Astrocyte (in vitro differentiated cells and primary cell): ENCODE measurements around the gene EYA2. TPM values are rescaled to one million over a fixed set of nuclear protein-coding genes. Genes with fewer than 3 reads are reported as not detected.
"Not testable (repeated sequence)": the region's sequence is repeated elsewhere in the genome, so short reads cannot be mapped to it uniquely, and the experiment has no call there.

Experiments
- DNase-seq: peaks from one replicate; pipeline ENCODE4 v3.0.0-alpha.2; 2010; ENCODE audit warnings: low read depth
- FAIRE-seq: peaks from 2 replicates; lab custom pipeline; 2011; peaks lifted over from hg19 to GRCh38; lab: Jason Lieb, UNC
- H2AFZ ChIP-seq: 2 replicates; pipeline ENCODE4 v1.6.0; 2012; ENCODE audit warnings: low read depth, low read length, inconsistent platforms
- H3K27ac ChIP-seq: 2 replicates; pipeline ENCODE4 v1.5.1; 2011; ENCODE audit warnings: low read depth, low read length, inconsistent platforms
- H3K27me3 ChIP-seq: 2 replicates; pipeline ENCODE4 v1.6.0; 2011; ENCODE audit warnings: low read length, inconsistent platforms; ENCODE audit not compliant: insufficient read depth
- H3K36me3 ChIP-seq: 2 replicates; pipeline ENCODE4 v1.5.1; 2011; ENCODE audit warnings: low read length, inconsistent platforms; ENCODE audit not compliant: insufficient read depth
- H3K4me1 ChIP-seq: 2 replicates; pipeline ENCODE4 v1.5.1; 2011; ENCODE audit warnings: low read length, inconsistent platforms; ENCODE audit not compliant: insufficient read depth
- H3K4me2 ChIP-seq: 2 replicates; pipeline ENCODE4 v1.6.0; 2012; ENCODE audit warnings: low read length, inconsistent platforms
- H3K4me3 ChIP-seq: 2 replicates; pipeline ENCODE4 v1.5.1; 2011; ENCODE audit warnings: low read depth, mild to moderate bottlenecking, low read length, inconsistent platforms; ENCODE audit not compliant: insufficient read depth
- H3K79me2 ChIP-seq: 2 replicates; pipeline ENCODE4 v1.6.0; 2012; ENCODE audit warnings: mild to moderate bottlenecking, low read length, inconsistent platforms; ENCODE audit not compliant: insufficient read depth
- H3K9ac ChIP-seq: 2 replicates; pipeline ENCODE4 v1.6.0; 2012; ENCODE audit warnings: mild to moderate bottlenecking, low read length, inconsistent platforms
- H3K9me3 ChIP-seq: 2 replicates; pipeline ENCODE4 v1.5.1; 2012; ENCODE audit warnings: low read depth, mild to moderate bottlenecking, low read length, inconsistent platforms; ENCODE audit not compliant: insufficient read depth
- H4K20me1 ChIP-seq: 2 replicates; pipeline ENCODE4 v1.6.0; 2012; ENCODE audit warnings: low read length, inconsistent platforms; ENCODE audit not compliant: insufficient read depth
- H3K27ac Mint-ChIP-seq: one replicate; pipeline ENCODE4 v1.8.0; 2021; ENCODE audit warnings: mild to moderate bottlenecking, mixed read lengths; ENCODE audit not compliant: unreplicated experiment
- H3K27me3 Mint-ChIP-seq: one replicate; pipeline ENCODE4 v1.8.0; 2021; ENCODE audit warnings: low read depth, mixed read lengths; ENCODE audit not compliant: unreplicated experiment
- H3K36me3 Mint-ChIP-seq: one replicate; pipeline ENCODE4 v1.8.0; 2021; ENCODE audit warnings: low read depth, mixed read lengths; ENCODE audit not compliant: unreplicated experiment
- H3K4me1 Mint-ChIP-seq: one replicate; pipeline ENCODE4 v1.8.0; 2021; ENCODE audit warnings: low read depth, mixed read lengths; ENCODE audit not compliant: unreplicated experiment
- H3K4me3 Mint-ChIP-seq: one replicate; pipeline ENCODE4 v1.8.0; 2021; ENCODE audit warnings: mild to moderate bottlenecking, moderate library complexity, mixed read lengths; ENCODE audit not compliant: unreplicated experiment
- H3K9me3 Mint-ChIP-seq: one replicate; pipeline ENCODE4 v1.8.0; 2021; ENCODE audit warnings: mild to moderate bottlenecking, mixed read lengths; ENCODE audit not compliant: unreplicated experiment
- CTCF ChIP-seq: IDR thresholded peaks from 2 replicates; pipeline ENCODE4 v1.5.1; 2011; ENCODE audit warnings: low read depth, mild to moderate bottlenecking, inconsistent platforms, low read length, moderate library complexity; ENCODE audit not compliant: insufficient read depth
- EZH2 ChIP-seq: IDR thresholded peaks from 2 replicates; pipeline ENCODE4 v1.6.1; 2012; ENCODE audit warnings: mild to moderate bottlenecking, low read length, inconsistent platforms; ENCODE audit not compliant: insufficient read depth
- total RNA-seq: library from RNA; stranded (reverse); gene quantifications from 2 replicates; pipeline ENCODE4 v1.2.1, GENCODE V29; 2021

The EYA2 gene
- total RNA-seq, 1 donor from 2014 or later, result 1.5 TPM

- Mint-ChIP-seq H3K27ac (no peak overlapping the region), H3K4me3 (peak overlapping the region; percentile 56), H3K4me1 (peaks cover 3% of the 10 kb centered on the region), H3K9me3 (peaks cover 6% of the 10 kb centered on the region), H3K36me3 (no peaks in the 10 kb centered on the region), H3K27me3 (no peaks in the 10 kb centered on the region)
- H2AFZ ChIP-seq, result peak overlapping the region; percentile 28
- no peaks in the 10 kb centered on the region for H3K36me3 ChIP-seq
- H3K27me3 ChIP-seq, result no peaks in the 10 kb centered on the region
- no peaks in the 10 kb centered on the region for H4K20me1 ChIP-seq
- no peak for DNase-seq
- TF ChIP-seq CTCF (no peak), EZH2 (no peak)
- H3K27ac ChIP-seq, result no peak overlapping the region
- no peak overlapping the region for H3K9ac ChIP-seq
- H3K79me2 ChIP-seq, result no peaks in the 10 kb centered on the region
- no peak overlapping the region for H3K4me3 ChIP-seq
- peak overlapping the region; percentile 57 for H3K4me2 ChIP-seq
- no peak for FAIRE-seq
- no peaks in the 10 kb centered on the region for H3K9me3 ChIP-seq
- no peaks in the 10 kb centered on the region for H3K4me1 ChIP-seq
Measured at GRCh38 chr20:46872328-46873211, 22.1 kb upstream of the EYA2 start.

GRCh38 chr20:46875059-46875458, 19.6 kb upstream of the EYA2 start:
- Histone ChIP-seq H3K4me2 (no peak overlapping the region), H3K27me3 (no peaks in the 10 kb centered on the region), H3K9me3 (no peaks in the 10 kb centered on the region), H4K20me1 (no peaks in the 10 kb centered on the region), H3K4me3 (no peak overlapping the region), H3K9ac (no peak overlapping the region), H2AFZ (no peak overlapping the region), H3K27ac (no peak overlapping the region), H3K79me2 (no peaks in the 10 kb centered on the region), H3K36me3 (no peaks in the 10 kb centered on the region), H3K4me1 (no peaks in the 10 kb centered on the region)
- Mint-ChIP-seq H3K9me3 (no peaks in the 10 kb centered on the region), H3K27me3 (no peaks in the 10 kb centered on the region), H3K4me3 (no peak overlapping the region), H3K4me1 (peaks cover 3% of the 10 kb centered on the region), H3K27ac (no peak overlapping the region), H3K36me3 (no peaks in the 10 kb centered on the region)
- DNase-seq (no peak), FAIRE-seq (peak; percentile 41)
- TF ChIP-seq CTCF, result no peak
- TF ChIP-seq EZH2, result no peak

GRCh38 chr20:46879386-46879785, 15.3 kb upstream of the EYA2 start:
- Histone ChIP-seq H3K9me3 (no peaks in the 10 kb centered on the region), H3K4me1 (no peaks in the 10 kb centered on the region), H3K79me2 (no peaks in the 10 kb centered on the region), H3K9ac (no peak overlapping the region), H3K36me3 (no peaks in the 10 kb centered on the region), H3K4me3 (no peak overlapping the region), H2AFZ (no peak overlapping the region), H3K27ac (no peak overlapping the region), H3K27me3 (peaks cover 5% of the 10 kb centered on the region), H4K20me1 (no peaks in the 10 kb centered on the region), H3K4me2 (no peak overlapping the region)
- Mint-ChIP-seq H3K4me3 (no peak overlapping the region), H3K4me1 (peaks cover 6% of the 10 kb centered on the region), H3K36me3 (no peaks in the 10 kb centered on the region), H3K27me3 (peaks cover 9% of the 10 kb centered on the region), H3K9me3 (no peaks in the 10 kb centered on the region), H3K27ac (no peak overlapping the region)
- DNase-seq, result no peak
- FAIRE-seq, result no peak
- TF ChIP-seq EZH2 (no peak), CTCF (no peak)

GRCh38 chr20:46879963-46880362, 14.7 kb upstream of the EYA2 start:
- H3K4me2 ChIP-seq, H3K4me1 Mint-ChIP-seq, FAIRE-seq, H3K27ac Mint-ChIP-seq, H3K79me2 ChIP-seq, H3K4me1 ChIP-seq, H3K9me3 ChIP-seq, H3K36me3 ChIP-seq, DNase-seq, H3K9me3 Mint-ChIP-seq, H3K27ac ChIP-seq, H3K9ac ChIP-seq, H3K27me3 ChIP-seq, H3K4me3 ChIP-seq, H2AFZ ChIP-seq, H4K20me1 ChIP-seq, H3K4me3 Mint-ChIP-seq, H3K27me3 Mint-ChIP-seq, H3K36me3 Mint-ChIP-seq: not testable (repeated sequence)
